Caco-2 (cell line): ENCODE results near the gene C2CD3. TPM values are rescaled to one million over a fixed set of nuclear protein-coding genes. Genes with fewer than 3 reads are reported as not detected.

ENCODE experiments used
- BruUV-seq: library from RNA; stranded (reverse); fragments of 400-500 nt; replicated peaks from 2 replicates; lab custom pipeline; 2021; lab: Mats Ljungman, UMichigan
- CTCF ChIA-PET: fragments of 300-600 bp; sonication (Branson Sonifier 250); formaldehyde crosslinking; loops from one replicate; lab custom pipeline; 2022; ENCODE audit warnings: antibody characterized with exemption; lab: Charles Lee
- POLR2A ChIA-PET: fragments of 300-600 bp; sonication (Branson Sonifier 250); formaldehyde crosslinking; loops from one replicate; lab custom pipeline; 2022; ENCODE audit warnings: antibody characterized with exemption; lab: Charles Lee
- DNase-seq, 2 experiments: peaks; one replicate each; pipeline versions ENCODE4 v3.0.0 to v3.0.0-alpha.2; 2020 to 2022
- H3K27me3 ChIP-seq: replicated peaks from 2 replicates; pipeline ENCODE4 v1.6.0; 2011; ENCODE audit warnings: low read length; ENCODE audit not compliant: control insufficient read depth, insufficient read depth
- H3K36me3 ChIP-seq: 2 replicates; pipeline ENCODE4 v1.5.1; 2011; ENCODE audit warnings: low read length; ENCODE audit not compliant: control insufficient read depth, insufficient read depth
- H3K4me1 ChIP-seq: fragments of 250-450 bp; sonication (Bioruptor Pico); 2 replicates; pipeline ENCODE4 v1.5.1; 2020; ENCODE audit warnings: mild to moderate bottlenecking
- H3K4me3 ChIP-seq: 2 replicates; pipeline ENCODE4 v1.5.1; 2011; ENCODE audit warnings: low read depth, mild to moderate bottlenecking, control low read depth, low read length
- H3K9me3 ChIP-seq: fragments of 250-450 bp; sonication (Bioruptor Pico); 2 replicates; pipeline ENCODE4 v1.5.1; 2020; ENCODE audit warnings: mild to moderate bottlenecking, moderate library complexity
- H3K27ac Mint-ChIP-seq: one replicate; pipeline ENCODE4 v1.8.0; 2022; ENCODE audit warnings: mixed read lengths; ENCODE audit not compliant: unreplicated experiment
- H3K27me3 Mint-ChIP-seq: one replicate; pipeline ENCODE4 v1.8.0; 2022; ENCODE audit warnings: mixed read lengths; ENCODE audit not compliant: insufficient read depth, unreplicated experiment
- H3K36me3 Mint-ChIP-seq: one replicate; pipeline ENCODE4 v1.8.0; 2022; ENCODE audit warnings: mild to moderate bottlenecking, mixed read lengths; ENCODE audit not compliant: insufficient read depth, unreplicated experiment
- H3K4me1 Mint-ChIP-seq: one replicate; pipeline ENCODE4 v1.8.0; 2022; ENCODE audit warnings: low read depth, mixed read lengths; ENCODE audit not compliant: unreplicated experiment
- H3K4me3 Mint-ChIP-seq: one replicate; pipeline ENCODE4 v1.8.0; 2022; ENCODE audit warnings: mild to moderate bottlenecking, moderate library complexity, mixed read lengths; ENCODE audit not compliant: unreplicated experiment
- H3K9me3 Mint-ChIP-seq: one replicate; pipeline ENCODE4 v1.8.0; 2022; ENCODE audit warnings: mixed read lengths; ENCODE audit not compliant: unreplicated experiment
- intact Hi-C: fragments of 100-400 bp; cut with micrococcal nuclease; formaldehyde crosslinking; loops from one replicate; pipeline ENCODE4 v1.10.0; 2022; ENCODE audit not compliant: unreplicated experiment
- total RNA-seq: library from RNA; stranded (reverse); gene quantifications from 2 replicates; pipeline ENCODE4 v1.2.3, GENCODE V29; 2022
- TF ChIP-seq, protein P1 (sequence below), 2 experiments: fragments of 200-600 bp in 1 of 2; IDR thresholded peaks; 1 replicate in 1 of 2; 2 replicates in 1 of 2; pipeline versions ENCODE4 v1.5.1 to v1.8.0; 2011 to 2022; ENCODE audit warnings: antibody characterized with exemption in 1 of 2, control low read depth in 1 of 2, inconsistent platforms in 1 of 2, low read depth in 1 of 2, low read length in 1 of 2, mild to moderate bottlenecking in 1 of 2, moderate library complexity in 1 of 2; ENCODE audit not compliant: insufficient read depth in 1 of 2, severe bottlenecking in 1 of 2, unreplicated experiment in 1 of 2

Gene C2CD3
- total RNA-seq, 1 experiment from 2014 or later = 47.5 TPM

DNA sequence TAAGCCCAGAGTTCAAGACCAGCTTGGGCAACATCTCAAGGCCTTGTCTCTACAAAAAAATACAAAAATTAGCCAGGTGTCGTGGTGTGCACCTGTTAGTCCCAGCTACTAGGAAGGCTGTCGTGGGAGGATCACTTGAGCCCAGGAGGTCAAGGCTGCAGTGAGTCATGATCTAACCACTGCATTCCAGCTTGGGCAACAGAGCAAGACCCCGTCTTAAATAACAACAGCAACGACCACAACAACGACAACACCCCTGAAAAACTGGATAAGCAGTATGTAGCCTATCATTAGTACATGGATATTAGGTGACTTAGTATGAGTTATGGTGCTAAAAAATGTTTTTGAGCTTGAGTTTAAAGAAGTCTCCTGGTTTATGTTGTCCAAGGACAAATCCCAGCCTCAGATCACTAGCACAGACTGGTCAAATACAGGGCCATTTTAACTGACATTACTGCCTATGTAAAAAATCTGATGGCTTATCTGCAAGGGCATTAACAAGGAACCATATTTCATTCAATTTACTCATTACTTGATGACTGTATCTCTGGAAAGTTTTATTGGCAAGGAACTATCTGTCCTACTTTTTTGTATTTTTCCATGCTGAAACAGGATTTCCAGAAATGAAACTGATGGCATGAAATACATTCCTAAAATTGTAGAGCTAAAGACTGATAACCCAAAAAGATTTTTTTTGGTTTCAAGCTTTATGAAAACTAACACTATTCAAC, 23.4 kb downstream of the C2CD3 start:
- ChIA-PET CTCF (interaction anchor here (0.7 kb wide), 1 partner anchor 66 kb away, joined by 4 read pairs; no protein-coding TSS in a partner anchor), POLR2A (no interaction called here)
- no peaks in the 10 kb centered on the region for H3K27me3 Mint-ChIP-seq
- no peaks in the 10 kb centered on the region for H3K9me3 Mint-ChIP-seq
- no peak for DNase-seq
- no peaks in the 10 kb centered on the region for H3K27me3 ChIP-seq
- no peak overlapping the region for H3K4me3 ChIP-seq
- H3K27ac Mint-ChIP-seq = no peak overlapping the region
- peaks cover 14% of the 10 kb centered on the region for H3K4me1 ChIP-seq
- no peaks in the 10 kb centered on the region for H3K36me3 Mint-ChIP-seq
- intact Hi-C loops = no loop called here
- H3K9me3 ChIP-seq = 0 out of 2 replicates have a peak, but pooled peaks cover 3% of the 10 kb centered on the region
- no peaks in the 10 kb centered on the region for H3K36me3 ChIP-seq
- no peak overlapping the region for H3K4me3 Mint-ChIP-seq
- no TSS peak for BruUV-seq
- peaks cover 20% of the 10 kb centered on the region for H3K4me1 Mint-ChIP-seq
- TF ChIP-seq, protein P1, sequence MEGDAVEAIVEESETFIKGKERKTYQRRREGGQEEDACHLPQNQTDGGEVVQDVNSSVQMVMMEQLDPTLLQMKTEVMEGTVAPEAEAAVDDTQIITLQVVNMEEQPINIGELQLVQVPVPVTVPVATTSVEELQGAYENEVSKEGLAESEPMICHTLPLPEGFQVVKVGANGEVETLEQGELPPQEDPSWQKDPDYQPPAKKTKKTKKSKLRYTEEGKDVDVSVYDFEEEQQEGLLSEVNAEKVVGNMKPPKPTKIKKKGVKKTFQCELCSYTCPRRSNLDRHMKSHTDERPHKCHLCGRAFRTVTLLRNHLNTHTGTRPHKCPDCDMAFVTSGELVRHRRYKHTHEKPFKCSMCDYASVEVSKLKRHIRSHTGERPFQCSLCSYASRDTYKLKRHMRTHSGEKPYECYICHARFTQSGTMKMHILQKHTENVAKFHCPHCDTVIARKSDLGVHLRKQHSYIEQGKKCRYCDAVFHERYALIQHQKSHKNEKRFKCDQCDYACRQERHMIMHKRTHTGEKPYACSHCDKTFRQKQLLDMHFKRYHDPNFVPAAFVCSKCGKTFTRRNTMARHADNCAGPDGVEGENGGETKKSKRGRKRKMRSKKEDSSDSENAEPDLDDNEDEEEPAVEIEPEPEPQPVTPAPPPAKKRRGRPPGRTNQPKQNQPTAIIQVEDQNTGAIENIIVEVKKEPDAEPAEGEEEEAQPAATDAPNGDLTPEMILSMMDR (IDR thresholded peaks at IDR 0.05; ENCODE audit: insufficient read depth in 1 of 2, low read depth in 1 of 2, low read length in 1 of 2, severe bottlenecking in 1 of 2, unreplicated experiment in 1 of 2) = no peak

DNA sequence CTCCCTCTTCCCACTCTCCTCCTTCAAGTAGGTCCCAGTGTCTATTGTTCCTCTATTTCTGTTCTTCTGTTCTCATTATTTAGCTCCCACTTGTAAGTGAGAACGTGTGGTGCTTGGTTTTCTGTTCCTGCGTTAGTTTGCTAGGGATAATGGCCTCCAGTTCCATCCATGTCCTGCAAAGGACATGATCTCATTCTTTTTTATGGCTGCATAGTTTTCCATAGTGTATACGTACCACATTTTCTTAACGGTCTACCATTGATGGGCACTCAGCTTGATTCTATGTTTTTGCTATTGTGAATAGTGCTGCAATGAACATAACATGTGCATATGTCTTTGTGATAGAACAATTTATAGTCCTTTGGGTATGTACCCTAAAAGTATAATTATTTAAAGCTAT, 26.2 kb downstream of the C2CD3 start:
- BruUV-seq = no TSS peak
- POLR2A ChIA-PET = no interaction called here
- Mint-ChIP-seq H3K27me3 (no peaks in the 10 kb centered on the region), H3K4me1 (peaks cover 39% of the 10 kb centered on the region), H3K27ac (no peak overlapping the region), H3K36me3 (peaks cover 5% of the 10 kb centered on the region), H3K9me3 (no peaks in the 10 kb centered on the region), H3K4me3 (no peak overlapping the region)
- H3K4me3 ChIP-seq = no peak overlapping the region
- intact Hi-C loops = no loop called here
- no peaks in the 10 kb centered on the region for H3K27me3 ChIP-seq
- H3K4me1 ChIP-seq = peaks cover 32% of the 10 kb centered on the region
- DNase-seq = no peak
- TF ChIP-seq, protein P1 (IDR thresholded peaks at IDR 0.05; ENCODE audit: insufficient read depth in 1 of 2, low read depth in 1 of 2, low read length in 1 of 2, severe bottlenecking in 1 of 2, unreplicated experiment in 1 of 2) = no peak
- H3K9me3 ChIP-seq = 0 out of 2 replicates have a peak, but pooled peaks cover 3% of the 10 kb centered on the region
- CTCF ChIA-PET = no interaction called here
- no peaks in the 10 kb centered on the region for H3K36me3 ChIP-seq

DNA sequence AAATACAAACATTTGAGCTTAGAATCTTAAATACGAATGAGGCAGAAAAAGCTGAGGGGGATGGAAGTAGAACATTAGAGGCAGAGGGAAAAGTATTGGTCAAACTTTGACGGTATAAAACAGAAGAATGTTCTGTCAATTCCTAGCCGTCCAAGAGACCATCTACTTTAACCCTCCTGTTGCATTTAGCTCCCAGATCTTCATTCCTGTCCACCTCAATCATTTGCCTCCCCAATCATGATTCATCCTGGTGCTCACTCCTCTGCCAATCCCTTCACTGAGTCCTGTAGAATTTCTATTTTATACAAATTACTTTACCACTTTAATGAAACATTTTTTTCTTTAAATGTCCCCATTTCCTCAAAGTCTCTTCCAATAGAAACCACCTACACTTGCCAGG, 28.2 kb downstream of the C2CD3 start:
- TF ChIP-seq, protein P1 (IDR thresholded peaks at IDR 0.05; ENCODE audit: insufficient read depth in 1 of 2, low read depth in 1 of 2, low read length in 1 of 2, severe bottlenecking in 1 of 2, unreplicated experiment in 1 of 2) = no peak
- POLR2A ChIA-PET = no interaction called here
- H3K36me3 ChIP-seq = no peaks in the 10 kb centered on the region
- H3K27me3 Mint-ChIP-seq = no peaks in the 10 kb centered on the region
- DNase-seq = no peak
- H3K4me3 Mint-ChIP-seq = no peak overlapping the region
- BruUV-seq = no TSS peak
- CTCF ChIA-PET = no interaction called here
- H3K27me3 ChIP-seq = no peaks in the 10 kb centered on the region
- H3K4me1 ChIP-seq = peaks cover 38% of the 10 kb centered on the region
- intact Hi-C loops = no loop called here
- H3K9me3 ChIP-seq = no peaks in the 10 kb centered on the region
- H3K4me3 ChIP-seq = no peak overlapping the region
- peaks cover 44% of the 10 kb centered on the region for H3K4me1 Mint-ChIP-seq
- no peaks in the 10 kb centered on the region for H3K9me3 Mint-ChIP-seq
- peaks cover 14% of the 10 kb centered on the region for H3K36me3 Mint-ChIP-seq
- H3K27ac Mint-ChIP-seq = no peak overlapping the region
